ENCODE data around the gene PEAK1.

DNA sequence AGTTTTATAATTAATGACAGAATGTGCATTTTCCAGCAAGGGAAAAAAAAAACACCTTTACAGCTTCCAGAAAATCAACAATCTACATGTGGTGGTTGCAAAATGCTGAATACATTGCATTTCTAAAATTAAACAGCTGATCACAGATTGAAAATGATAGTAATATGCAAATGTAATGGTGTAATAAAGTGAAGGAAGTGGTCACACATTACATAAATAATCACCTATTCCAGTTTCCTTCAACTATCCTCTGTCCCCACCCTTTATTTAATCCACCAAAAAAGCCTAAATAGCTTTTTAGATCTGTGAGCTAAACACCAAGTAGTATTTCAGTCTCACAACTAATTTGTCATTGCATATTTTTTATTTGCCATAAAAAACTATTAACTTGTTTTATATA, 110.5 kb downstream of the PEAK1 start:
- TF ChIP-seq ZNF677 (tag by site-specific recombination; IDR thresholded peaks at IDR 0.05) (no peak), YY1 (tag by site-specific recombination; IDR thresholded peaks at IDR 0.05) (no peak), REPIN1 (tag by site-specific recombination; IDR thresholded peaks at IDR 0.05; ENCODE audit: low read depth) (no peak), ZNF24 (tag by site-specific recombination; IDR thresholded peaks at IDR 0.05) (no peak), ZNF792 (tag by site-specific recombination; IDR thresholded peaks at IDR 0.05) (no peak), SCRT1 (tag by site-specific recombination; IDR thresholded peaks at IDR 0.05; ENCODE audit: borderline replicate concordance) (no peak)
- TF ChIP-seq, protein P1, sequence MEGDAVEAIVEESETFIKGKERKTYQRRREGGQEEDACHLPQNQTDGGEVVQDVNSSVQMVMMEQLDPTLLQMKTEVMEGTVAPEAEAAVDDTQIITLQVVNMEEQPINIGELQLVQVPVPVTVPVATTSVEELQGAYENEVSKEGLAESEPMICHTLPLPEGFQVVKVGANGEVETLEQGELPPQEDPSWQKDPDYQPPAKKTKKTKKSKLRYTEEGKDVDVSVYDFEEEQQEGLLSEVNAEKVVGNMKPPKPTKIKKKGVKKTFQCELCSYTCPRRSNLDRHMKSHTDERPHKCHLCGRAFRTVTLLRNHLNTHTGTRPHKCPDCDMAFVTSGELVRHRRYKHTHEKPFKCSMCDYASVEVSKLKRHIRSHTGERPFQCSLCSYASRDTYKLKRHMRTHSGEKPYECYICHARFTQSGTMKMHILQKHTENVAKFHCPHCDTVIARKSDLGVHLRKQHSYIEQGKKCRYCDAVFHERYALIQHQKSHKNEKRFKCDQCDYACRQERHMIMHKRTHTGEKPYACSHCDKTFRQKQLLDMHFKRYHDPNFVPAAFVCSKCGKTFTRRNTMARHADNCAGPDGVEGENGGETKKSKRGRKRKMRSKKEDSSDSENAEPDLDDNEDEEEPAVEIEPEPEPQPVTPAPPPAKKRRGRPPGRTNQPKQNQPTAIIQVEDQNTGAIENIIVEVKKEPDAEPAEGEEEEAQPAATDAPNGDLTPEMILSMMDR (tag by site-specific recombination; IDR thresholded peaks at IDR 0.05), result no peak
- TF ChIP-seq, protein P2, sequence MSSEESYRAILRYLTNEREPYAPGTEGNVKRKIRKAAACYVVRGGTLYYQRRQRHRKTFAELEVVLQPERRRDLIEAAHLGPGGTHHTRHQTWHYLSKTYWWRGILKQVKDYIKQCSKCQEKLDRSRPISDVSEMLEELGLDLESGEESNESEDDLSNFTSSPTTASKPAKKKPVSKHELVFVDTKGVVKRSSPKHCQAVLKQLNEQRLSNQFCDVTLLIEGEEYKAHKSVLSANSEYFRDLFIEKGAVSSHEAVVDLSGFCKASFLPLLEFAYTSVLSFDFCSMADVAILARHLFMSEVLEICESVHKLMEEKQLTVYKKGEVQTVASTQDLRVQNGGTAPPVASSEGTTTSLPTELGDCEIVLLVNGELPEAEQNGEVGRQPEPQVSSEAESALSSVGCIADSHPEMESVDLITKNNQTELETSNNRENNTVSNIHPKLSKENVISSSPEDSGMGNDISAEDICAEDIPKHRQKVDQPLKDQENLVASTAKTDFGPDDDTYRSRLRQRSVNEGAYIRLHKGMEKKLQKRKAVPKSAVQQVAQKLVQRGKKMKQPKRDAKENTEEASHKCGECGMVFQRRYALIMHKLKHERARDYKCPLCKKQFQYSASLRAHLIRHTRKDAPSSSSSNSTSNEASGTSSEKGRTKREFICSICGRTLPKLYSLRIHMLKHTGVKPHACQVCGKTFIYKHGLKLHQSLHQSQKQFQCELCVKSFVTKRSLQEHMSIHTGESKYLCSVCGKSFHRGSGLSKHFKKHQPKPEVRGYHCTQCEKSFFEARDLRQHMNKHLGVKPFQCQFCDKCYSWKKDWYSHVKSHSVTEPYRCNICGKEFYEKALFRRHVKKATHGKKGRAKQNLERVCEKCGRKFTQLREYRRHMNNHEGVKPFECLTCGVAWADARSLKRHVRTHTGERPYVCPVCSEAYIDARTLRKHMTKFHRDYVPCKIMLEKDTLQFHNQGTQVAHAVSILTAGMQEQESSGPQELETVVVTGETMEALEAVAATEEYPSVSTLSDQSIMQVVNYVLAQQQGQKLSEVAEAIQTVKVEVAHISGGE (tag by site-specific recombination; conservative IDR thresholded peaks at IDR 0.05; ENCODE audit: low read depth), result no peak

All from HEK293 (cell line).